NT2/D1 (cell line): ENCODE measurements around the gene GDPD4.

Experiments
- SUZ12 ChIP-seq: IDR thresholded peaks from 2 replicates; pipeline ENCODE4 v1.6.1; 2011; ENCODE audit not compliant: insufficient read length, insufficient read depth; ENCODE audit errors: extremely low read depth
- ZNF274 ChIP-seq: IDR thresholded peaks from 2 replicates; pipeline ENCODE4 v1.6.1; 2011; ENCODE audit warnings: mild to moderate bottlenecking, low read depth, low read length

GRCh38 chr11:77213589-77214428, 87.7 kb downstream of the GDPD4 start:
- TF ChIP-seq ZNF274 = no peak
- no peak for TF ChIP-seq SUZ12
